Uterus (tissue), 4 donors: ENCODE results near the gene SIK2. TPM values are rescaled to one million over a fixed set of nuclear protein-coding genes. Genes with fewer than 3 reads are reported as not detected.

Source experiments
- DNase-seq, 2 donors: peaks; one replicate each; pipeline ENCODE4 v3.0.0-alpha.2; 2019 to 2020
- H3K27ac ChIP-seq, 2 donors: fragments of 200-600 bp; sonication (generic); 1 replicate in 1 of 2; 2 replicates in 1 of 2; pipeline ENCODE4 v1.5.1; 2016 to 2018
- H3K27me3 ChIP-seq, 2 donors: fragments of 200-600 bp; sonication (generic); one replicate each; pipeline ENCODE4 v1.5.1; 2018 to 2019; ENCODE audit warnings: control low read depth in 1 of 2
- H3K36me3 ChIP-seq, 2 donors: fragments of 200-600 bp; sonication (generic); one replicate each; pipeline ENCODE4 v1.5.1; 2019; ENCODE audit warnings: control low read depth in 1 of 2
- H3K4me1 ChIP-seq, 2 donors: fragments of 200-600 bp; sonication (generic); one replicate each; pipeline ENCODE4 v1.5.1; 2018 to 2019; ENCODE audit warnings: control low read depth in 1 of 2
- H3K4me3 ChIP-seq, 2 donors: fragments of 200-600 bp; sonication (generic); 1 replicate in 1 of 2; 2 replicates in 1 of 2; pipeline ENCODE4 v1.5.1; 2018 to 2019; ENCODE audit warnings: mild to moderate bottlenecking in 1 of 2
- H3K9me3 ChIP-seq, 2 donors: fragments of 200-600 bp; sonication (generic); one replicate each; pipeline ENCODE4 v1.5.1; 2019; ENCODE audit warnings: control low read depth in 1 of 2
- POLR2A ChIP-seq, 2 donors: fragments of 450-650 bp; IDR thresholded peaks; one replicate each; pipeline ENCODE4 v1.6.1; 2016; ENCODE audit warnings: antibody characterized with exemption in 2 of 2, mild to moderate bottlenecking in 1 of 2, moderate library complexity in 1 of 2
- intact Hi-C: fragments of 100-400 bp; cut with DNase I; formaldehyde crosslinking; loops from one replicate; pipeline ENCODE4 v1.15.1; 2023; ENCODE audit warnings: low total_unique reads
- total RNA-seq, 4 donors: library from RNA; depleted of rRNA in 3 of 4; stranded (reverse); fragments of >200 nt in 3 of 4; gene quantifications; one replicate each; pipeline versions ENCODE4 v1.1.0 to v1.2.4, GENCODE V29; 2014 to 2023
- TF ChIP-seq, protein P1 (sequence below), 4 experiments: fragments of 200-600 bp in 2 of 4; fragments of 450-650 bp in 2 of 4; sonication (generic) in 2 of 4; IDR thresholded peaks; one replicate each; pipeline ENCODE4 v1.5.1; 2016 to 2019; ENCODE audit warnings: antibody characterized with exemption in 4 of 4, mild to moderate bottlenecking in 2 of 4, moderate library complexity in 1 of 4
- donor health status: DM: yes; HTN: yes; CAD: no.

The SIK2 gene
- total RNA-seq, 4 donors from 2014 or later: 11.5 to 27.7 (median 16.7) TPM

DNA sequence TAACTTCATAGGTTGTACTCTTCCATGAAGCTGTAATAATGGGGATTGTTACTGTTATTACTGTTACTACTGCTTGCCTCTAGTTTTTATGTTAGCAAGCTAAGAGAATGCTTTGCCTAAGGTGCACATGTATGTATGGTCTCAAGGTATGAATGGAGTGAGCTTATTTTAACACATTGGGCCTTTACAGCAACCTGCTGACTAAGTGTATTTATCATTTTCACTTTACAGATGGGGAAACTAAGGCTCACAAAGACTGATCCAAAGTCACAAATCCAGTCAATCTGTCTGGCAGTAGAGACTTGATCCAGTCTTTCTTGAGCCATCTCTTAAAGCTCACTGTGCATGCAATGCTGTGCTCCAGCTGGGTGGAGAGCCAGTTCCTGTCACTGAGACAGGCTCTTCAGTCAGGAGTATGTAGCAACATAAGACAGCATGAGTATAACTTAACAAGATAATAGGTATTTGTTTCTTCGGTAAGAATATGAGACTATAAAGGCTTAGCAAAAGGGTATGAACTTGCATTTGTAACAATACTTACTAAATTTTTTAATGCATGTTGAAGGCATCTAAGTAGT, 97.4 kb downstream of the SIK2 start:
- Histone ChIP-seq H3K9me3 (no peaks in the 10 kb centered on the region), H3K4me1 (no peaks in the 10 kb centered on the region), H3K27me3 (no peaks in the 10 kb centered on the region), H3K36me3 (no peaks in the 10 kb centered on the region), H3K27ac (no peak overlapping the region), H3K4me3 (no peak overlapping the region)
- intact Hi-C loops: no loop called here
- no peak for DNase-seq
- TF ChIP-seq POLR2A (IDR thresholded peaks at IDR 0.05): no peak
- TF ChIP-seq, protein P1, sequence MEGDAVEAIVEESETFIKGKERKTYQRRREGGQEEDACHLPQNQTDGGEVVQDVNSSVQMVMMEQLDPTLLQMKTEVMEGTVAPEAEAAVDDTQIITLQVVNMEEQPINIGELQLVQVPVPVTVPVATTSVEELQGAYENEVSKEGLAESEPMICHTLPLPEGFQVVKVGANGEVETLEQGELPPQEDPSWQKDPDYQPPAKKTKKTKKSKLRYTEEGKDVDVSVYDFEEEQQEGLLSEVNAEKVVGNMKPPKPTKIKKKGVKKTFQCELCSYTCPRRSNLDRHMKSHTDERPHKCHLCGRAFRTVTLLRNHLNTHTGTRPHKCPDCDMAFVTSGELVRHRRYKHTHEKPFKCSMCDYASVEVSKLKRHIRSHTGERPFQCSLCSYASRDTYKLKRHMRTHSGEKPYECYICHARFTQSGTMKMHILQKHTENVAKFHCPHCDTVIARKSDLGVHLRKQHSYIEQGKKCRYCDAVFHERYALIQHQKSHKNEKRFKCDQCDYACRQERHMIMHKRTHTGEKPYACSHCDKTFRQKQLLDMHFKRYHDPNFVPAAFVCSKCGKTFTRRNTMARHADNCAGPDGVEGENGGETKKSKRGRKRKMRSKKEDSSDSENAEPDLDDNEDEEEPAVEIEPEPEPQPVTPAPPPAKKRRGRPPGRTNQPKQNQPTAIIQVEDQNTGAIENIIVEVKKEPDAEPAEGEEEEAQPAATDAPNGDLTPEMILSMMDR (IDR thresholded peaks at IDR 0.05): no peak

DNA sequence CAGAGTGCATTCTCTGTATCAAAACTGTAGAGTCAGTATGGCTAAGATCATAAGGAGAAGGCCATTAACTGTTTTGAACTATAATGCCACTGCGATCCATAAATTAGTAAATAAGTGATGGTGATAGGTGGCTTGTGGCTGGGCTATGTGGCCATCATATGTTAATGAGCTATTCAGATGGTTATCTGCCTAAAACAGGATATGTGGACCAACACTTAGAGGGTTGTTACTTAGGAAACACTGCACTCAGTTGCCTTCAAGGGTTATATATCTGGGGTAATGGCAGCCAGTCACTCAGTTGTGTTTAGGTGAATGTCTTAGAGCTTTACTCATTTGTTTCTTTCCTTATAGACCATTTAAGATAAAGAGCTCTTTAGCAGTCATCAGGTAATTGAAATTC, 97.9 kb downstream of the SIK2 start:
- H3K27me3 ChIP-seq: no peaks in the 10 kb centered on the region
- H3K4me3 ChIP-seq: no peak overlapping the region
- H3K9me3 ChIP-seq: no peaks in the 10 kb centered on the region
- no peak overlapping the region for H3K27ac ChIP-seq
- no peak for DNase-seq
- no peaks in the 10 kb centered on the region for H3K4me1 ChIP-seq
- no peak for TF ChIP-seq POLR2A (IDR thresholded peaks at IDR 0.05)
- TF ChIP-seq, protein P1 (IDR thresholded peaks at IDR 0.05): no peak
- intact Hi-C loops: no loop called here
- no peaks in the 10 kb centered on the region for H3K36me3 ChIP-seq

DNA sequence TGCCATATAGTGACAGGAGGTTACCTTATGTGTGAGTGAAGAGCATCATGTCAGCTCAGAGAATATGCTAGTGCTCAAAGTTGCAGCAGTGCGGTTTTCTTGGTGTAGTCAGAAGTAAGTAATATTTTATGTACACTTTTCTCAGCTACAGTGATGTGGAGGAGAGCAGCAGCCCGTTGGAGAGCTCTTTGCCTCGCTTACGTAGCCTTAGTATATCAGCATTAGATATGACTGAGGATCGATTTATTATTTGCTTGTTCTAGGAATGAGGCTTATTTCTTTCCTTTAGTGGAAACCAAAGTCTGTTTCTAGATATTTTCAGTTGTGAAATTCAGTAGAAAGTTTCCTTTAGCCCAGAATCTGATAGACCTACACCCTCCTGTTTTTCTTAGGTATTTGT, 100.4 kb downstream of the SIK2 start:
- DNase-seq: no peak
- no peaks in the 10 kb centered on the region for H3K36me3 ChIP-seq
- no peaks in the 10 kb centered on the region for H3K27me3 ChIP-seq
- H3K27ac ChIP-seq: no peak overlapping the region
- no peak for TF ChIP-seq POLR2A (IDR thresholded peaks at IDR 0.05)
- TF ChIP-seq, protein P1 (IDR thresholded peaks at IDR 0.05): no peak
- H3K4me3 ChIP-seq: no peak overlapping the region
- no peaks in the 10 kb centered on the region for H3K9me3 ChIP-seq
- H3K4me1 ChIP-seq: no peaks in the 10 kb centered on the region
- intact Hi-C loops: no loop called here

DNA sequence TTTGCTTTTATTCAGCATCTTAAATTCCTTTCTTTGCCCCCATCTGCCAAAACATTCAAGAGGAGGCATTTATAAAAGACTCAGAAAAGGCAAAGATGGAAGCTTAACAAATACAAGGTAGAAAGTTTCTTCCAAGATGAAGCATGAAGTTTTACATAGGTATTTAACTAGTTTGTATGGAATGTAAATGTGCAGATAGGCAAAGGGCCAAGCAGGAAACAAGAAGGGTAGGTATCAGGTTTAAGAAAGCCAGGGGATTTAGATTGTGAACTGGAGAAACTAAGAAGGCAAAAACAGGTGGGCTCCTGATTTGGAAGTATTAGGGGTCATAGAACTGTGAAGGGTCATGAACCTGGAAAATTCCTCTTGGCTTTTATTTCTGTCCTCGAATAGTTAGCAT, 101.3 kb downstream of the SIK2 start:
- intact Hi-C loops: no loop called here
- Histone ChIP-seq H3K27ac (no peak overlapping the region), H3K9me3 (no peaks in the 10 kb centered on the region), H3K4me1 (no peaks in the 10 kb centered on the region), H3K36me3 (no peaks in the 10 kb centered on the region), H3K27me3 (no peaks in the 10 kb centered on the region), H3K4me3 (no peak overlapping the region)
- DNase-seq: no peak
- TF ChIP-seq, protein P1 (IDR thresholded peaks at IDR 0.05): no peak
- TF ChIP-seq POLR2A (IDR thresholded peaks at IDR 0.05): no peak

DNA sequence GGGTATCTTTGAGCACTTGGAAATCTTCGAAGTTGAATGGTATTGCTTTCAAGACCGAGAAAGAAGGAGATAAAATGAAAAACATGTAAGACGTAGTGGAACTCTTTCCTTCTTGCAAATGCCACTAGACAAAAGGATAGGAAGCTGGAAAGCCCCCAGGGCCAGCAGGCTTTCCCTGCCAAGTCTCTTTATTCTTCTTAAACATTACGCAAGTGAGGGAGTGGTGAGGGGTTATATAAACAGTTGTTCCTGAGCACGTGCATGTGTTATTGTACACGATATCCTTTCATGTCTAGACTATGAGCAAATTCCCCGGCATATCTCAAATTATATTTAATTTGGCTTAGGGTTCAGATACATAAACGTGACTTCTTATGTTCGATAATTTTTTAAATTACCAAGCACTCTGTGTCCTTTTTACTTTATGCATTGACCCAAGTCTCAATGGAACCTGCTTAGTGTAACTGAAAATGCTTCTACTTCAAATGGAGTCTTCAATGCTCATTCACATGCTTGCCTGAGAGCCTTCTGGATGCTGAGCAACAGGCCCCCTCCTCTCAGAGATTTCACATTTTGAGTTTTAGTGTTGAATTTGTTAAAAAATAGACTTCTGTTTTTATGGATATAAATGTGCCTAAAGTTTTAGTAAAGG, 104.9 kb downstream of the SIK2 start:
- no peak overlapping the region for H3K4me3 ChIP-seq
- H3K27ac ChIP-seq: peak overlapping the region in 1 of 2 donors; percentile 20
- H3K4me1 ChIP-seq: no peaks in the 10 kb centered on the region
- peak in 1 of 2 donors; percentile 60 for DNase-seq
- intact Hi-C loops: no loop called here
- no peaks in the 10 kb centered on the region for H3K27me3 ChIP-seq
- H3K36me3 ChIP-seq: no peaks in the 10 kb centered on the region
- TF ChIP-seq, protein P1 (IDR thresholded peaks at IDR 0.05): no peak
- no peaks in the 10 kb centered on the region for H3K9me3 ChIP-seq
